HCT116 (cell line): ENCODE results near the gene ELFN1. TPM values are rescaled to one million over a fixed set of nuclear protein-coding genes. Genes with fewer than 3 reads are reported as not detected.
A peak's percentile ranks its signal among the peaks of the same experiment; 100 is the strongest.

ENCODE experiments used
- ATAC-seq: fragments of 200-7000 bp; cut with Tn5 transposase; 2 replicates; pipeline ENCODE4 v1.9.1; 2020; ENCODE audit warnings: mild to moderate bottlenecking, moderate library complexity
- BruUV-seq: library from RNA; stranded (reverse); fragments of 400-500 nt; replicated peaks from 2 replicates; lab custom pipeline; 2021; lab: Mats Ljungman, UMichigan
- CTCF ChIA-PET: fragments of 300-600 bp; sonication (Branson Sonifier 250); formaldehyde crosslinking; loops from one replicate; lab custom pipeline; 2021; ENCODE audit warnings: antibody characterized with exemption; lab: Charles Lee
- POLR2A ChIA-PET: fragments of 300-600, 350-600 bp; sonication (Branson Sonifier 250); formaldehyde crosslinking; loops from one replicate; lab custom pipeline; 2021; ENCODE audit warnings: antibody characterized with exemption; lab: Charles Lee
- RAD21 ChIA-PET, 2 experiments: fragments of 300-600 bp; sonication (Branson Sonifier 250); formaldehyde crosslinking; loops; one replicate each; lab custom pipeline; 2023; ENCODE audit warnings: low total read pairs in 2 of 2; ENCODE audit not compliant: uncharacterized antibody in 2 of 2, unreplicated experiment in 2 of 2, low non-redundant PET in 1 of 2; lab: Charles Lee
- DNase-seq: peaks from one replicate; pipeline ENCODE4 v3.0.0-alpha.2; 2010; ENCODE audit warnings: low read depth, low spot score
- H2AFZ ChIP-seq: fragments of 200-600 bp; shearing (Covaris generic), sonication (generic); 2 replicates; pipeline ENCODE4 v1.6.1; 2017; ENCODE audit warnings: low read depth, mixed run types, mixed read lengths, antibody characterized with exemption, low read length; ENCODE audit not compliant: poor library complexity, severe bottlenecking
- H3K27ac ChIP-seq: 2 replicates; pipeline ENCODE4 v1.5.1; 2012; ENCODE audit warnings: low read depth, low read length
- H3K27me3 ChIP-seq: fragments of 200-600 bp; sonication (generic); 2 replicates; pipeline ENCODE4 v1.6.1; 2016; ENCODE audit warnings: mixed run types, low read length, mixed read lengths; ENCODE audit not compliant: insufficient read depth
- H3K36me3 ChIP-seq, 2 experiments: fragments of 200-500 bp in 1 of 2; fragments of 200-600 bp in 1 of 2; sonication (Bioruptor generic) in 1 of 2; sonication (generic) in 1 of 2; 2 replicates each; pipeline versions ENCODE4 v1.5.1 to v1.6.1; 2014 to 2016; ENCODE audit warnings: low read length in 2 of 2, inconsistent platforms in 1 of 2, mixed read lengths in 1 of 2, mixed run types in 1 of 2; ENCODE audit not compliant: insufficient read depth in 2 of 2, control insufficient read depth in 1 of 2
- H3K4me1 ChIP-seq, 2 experiments: fragments of 200-600 bp in 1 of 2; sonication (generic) in 1 of 2; 2 replicates each; pipeline versions ENCODE4 v1.5.1 to v1.6.1; 2012 to 2017; ENCODE audit warnings: low read length in 2 of 2, inconsistent platforms in 1 of 2, mild to moderate bottlenecking in 1 of 2, mixed read lengths in 1 of 2, mixed run types in 1 of 2, moderate library complexity in 1 of 2; ENCODE audit not compliant: insufficient read depth in 2 of 2, control insufficient read depth in 1 of 2
- H3K4me2 ChIP-seq: fragments of 200-600 bp; sonication (generic); 2 replicates; pipeline ENCODE4 v1.6.1; 2017; ENCODE audit warnings: mixed run types, low read length, mixed read lengths
- H3K4me3 ChIP-seq, 2 experiments: fragments of 200-600 bp in 1 of 2; sonication (generic) in 1 of 2; replicated peaks in 1 of 2; 2 replicates each; pipeline ENCODE4 v1.5.1; 2011 to 2016; ENCODE audit warnings: low read length in 2 of 2, control low read depth in 1 of 2, low read depth in 1 of 2, mild to moderate bottlenecking in 1 of 2, mixed read lengths in 1 of 2, mixed run types in 1 of 2
- H3K79me2 ChIP-seq: fragments of 200-600 bp; sonication (generic); 2 replicates; pipeline ENCODE4 v1.6.1; 2017; ENCODE audit warnings: mild to moderate bottlenecking, mixed run types, low read length, moderate library complexity, mixed read lengths; ENCODE audit not compliant: insufficient read depth
- H3K9ac ChIP-seq: fragments of 200-600 bp; sonication (generic); 2 replicates; pipeline ENCODE4 v1.6.1; 2016; ENCODE audit warnings: low read length, mixed read lengths
- H3K9me2 ChIP-seq: fragments of 200-600 bp; sonication (generic), shearing (Covaris generic); 2 replicates; pipeline ENCODE4 v1.6.1; 2017; ENCODE audit warnings: mixed run types, mild to moderate bottlenecking, moderate library complexity; ENCODE audit not compliant: insufficient read depth
- H3K9me3 ChIP-seq, 2 experiments: fragments of 200-500 bp in 1 of 2; fragments of 200-600 bp in 1 of 2; sonication (Bioruptor generic) in 1 of 2; sonication (generic) in 1 of 2; 2 replicates each; pipeline ENCODE4 v1.6.1; 2014 to 2017; ENCODE audit warnings: low read length in 2 of 2, mixed read lengths in 2 of 2, inconsistent platforms in 1 of 2, low read depth in 1 of 2, mild to moderate bottlenecking in 1 of 2, mixed run types in 1 of 2, moderate library complexity in 1 of 2; ENCODE audit not compliant: control insufficient read depth in 1 of 2, insufficient read depth in 1 of 2
- H4K20me1 ChIP-seq: fragments of 200-600 bp; sonication (generic), shearing (Covaris generic); 2 replicates; pipeline ENCODE4 v1.6.1; 2017; ENCODE audit warnings: mixed run types, mild to moderate bottlenecking, moderate library complexity; ENCODE audit not compliant: insufficient read depth
- CEBPB ChIP-seq: IDR thresholded peaks from 2 replicates; pipeline ENCODE4 v1.6.1; 2012; ENCODE audit warnings: low read depth
- ELF1 ChIP-seq: IDR thresholded peaks from 2 replicates; pipeline ENCODE4 v1.6.1; 2012; ENCODE audit warnings: low read depth, borderline replicate concordance
- EZH2 ChIP-seq: fragments of 200-600 bp; sonication (generic); IDR thresholded peaks from 2 replicates; pipeline ENCODE4 v1.6.1; 2017; ENCODE audit warnings: antibody characterized with exemption, mixed run types
- EZH2phosphoT487 ChIP-seq: fragments of 200-600 bp; IDR thresholded peaks from 2 replicates; pipeline ENCODE4 v1.6.1; 2018; ENCODE audit warnings: antibody characterized with exemption, borderline replicate concordance
- FOSL1 ChIP-seq: IDR thresholded peaks from 2 replicates; pipeline ENCODE4 v1.6.1; 2012; ENCODE audit warnings: low read depth
- JUND ChIP-seq: IDR thresholded peaks from 2 replicates; pipeline ENCODE4 v1.6.1; 2012
- POLR2AphosphoS5 ChIP-seq: IDR thresholded peaks from 2 replicates; pipeline ENCODE4 v1.6.1; 2011; ENCODE audit warnings: mild to moderate bottlenecking, low read depth, low read length, moderate library complexity
- RAD21 ChIP-seq: IDR thresholded peaks from 2 replicates; pipeline ENCODE4 v1.6.1; 2012; ENCODE audit warnings: low read depth, mild to moderate bottlenecking
- SIN3A ChIP-seq: IDR thresholded peaks from 2 replicates; pipeline ENCODE4 v1.6.1; 2012; ENCODE audit warnings: low read depth
- intact Hi-C: fragments of 100-400 bp; cut with micrococcal nuclease; formaldehyde crosslinking; loops from 2 replicates; pipeline ENCODE4 v1.10.0; 2022
- total RNA-seq: library from RNA; stranded (reverse); gene quantifications from one replicate; pipeline ENCODE4 v1.2.1, GENCODE V29; 2021; ENCODE audit not compliant: unreplicated experiment
- TF ChIP-seq, protein P1 (sequence below), 3 experiments: fragments of 200-600 bp in 1 of 3; sonication (generic) in 1 of 3; IDR thresholded peaks in 2 of 3; conservative IDR thresholded peaks in 1 of 3; 2 replicates each; pipeline ENCODE4 v1.5.1; 2012 to 2017; ENCODE audit warnings: low read depth in 2 of 3, low read length in 2 of 3, antibody characterized with exemption in 1 of 3, borderline replicate concordance in 1 of 3, control low read depth in 1 of 3, mild to moderate bottlenecking in 1 of 3, mixed read lengths in 1 of 3, mixed run types in 1 of 3, moderate library complexity in 1 of 3; ENCODE audit not compliant: insufficient read depth in 1 of 3

The ELFN1 gene
- total RNA-seq, 1 experiment from 2014 or later: 4.4 TPM

DNA sequence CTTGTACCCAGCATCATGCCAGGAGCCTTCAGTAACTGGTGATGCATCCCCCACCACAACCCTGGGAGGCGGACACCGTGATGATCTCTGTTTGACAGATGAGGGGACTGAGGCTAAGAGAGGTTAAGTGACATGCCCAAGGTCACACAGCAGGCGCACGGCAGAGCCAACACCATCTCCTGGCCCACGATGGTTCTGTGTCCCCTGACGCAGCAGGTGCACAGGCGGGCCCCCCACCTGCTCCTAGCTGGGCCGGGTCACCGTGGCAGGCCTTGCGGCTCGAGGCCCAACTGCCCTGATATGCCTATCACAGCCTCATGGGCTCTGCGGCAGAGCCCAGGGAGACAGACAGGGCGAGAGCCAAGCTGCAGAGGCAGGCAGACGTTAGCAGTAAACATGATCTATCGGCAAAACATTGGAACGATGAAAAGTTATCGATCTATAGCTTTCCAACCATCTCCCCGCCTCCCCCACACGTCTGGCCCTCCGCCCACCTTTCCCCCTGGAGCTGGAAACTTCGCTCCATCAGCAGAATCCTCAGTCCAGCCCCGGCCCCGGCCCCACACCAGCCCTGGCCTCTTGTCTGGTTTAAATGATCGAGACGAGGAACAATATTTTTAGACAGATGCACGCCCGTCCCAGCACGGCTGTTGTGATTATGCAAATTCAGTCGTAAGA, 65.9 kb downstream of the ELFN1 start:
- Histone ChIP-seq H3K27ac (no peak overlapping the region), H3K4me2 (no peak overlapping the region), H3K4me3 (no peak overlapping the region), H3K9ac (no peak overlapping the region)
- intact Hi-C loops: loop anchor here (10.0 kb wide), 1 partner anchor 161 kb away; the partner anchor contains the start of gene PSMG3
- POLR2A ChIA-PET: no interaction called here
- ATAC-seq: peak; percentile 4; the same call in 1 of the 2 replicates
- BruUV-seq: no TSS peak
- TF ChIP-seq EZH2 (no peak), ELF1 (no peak), JUND (no peak), CEBPB (no peak), SIN3A (no peak), POLR2AphosphoS5 (peak; percentile 4; the same call in 1 of the 2 replicates)
- TF ChIP-seq, all 23 proteins: peak for 1
- peaks cover 5 to 11% of the 10 kb centered on the region in 2 experiments; a peak in 1 of 4 replicates for H3K4me1 ChIP-seq
- H3K9me2 ChIP-seq: no peaks in the 10 kb centered on the region
- DNase-seq: no peak
- H3K36me3 ChIP-seq: peaks cover 0 to 15% of the 10 kb centered on the region in 2 experiments; a peak in 1 of 4 replicates
- H3K27me3 ChIP-seq: peaks cover 24% of the 10 kb centered on the region; the same call in 1 of the 2 replicates
- no peaks in the 10 kb centered on the region for H3K9me3 ChIP-seq
- peaks cover 18% of the 10 kb centered on the region for H3K79me2 ChIP-seq
- RAD21 ChIA-PET: no interaction called here
- CTCF ChIA-PET: no interaction called here
- no peaks in the 10 kb centered on the region; the same call in 1 of the 2 replicates for H4K20me1 ChIP-seq
- no peak overlapping the region for H2AFZ ChIP-seq

DNA sequence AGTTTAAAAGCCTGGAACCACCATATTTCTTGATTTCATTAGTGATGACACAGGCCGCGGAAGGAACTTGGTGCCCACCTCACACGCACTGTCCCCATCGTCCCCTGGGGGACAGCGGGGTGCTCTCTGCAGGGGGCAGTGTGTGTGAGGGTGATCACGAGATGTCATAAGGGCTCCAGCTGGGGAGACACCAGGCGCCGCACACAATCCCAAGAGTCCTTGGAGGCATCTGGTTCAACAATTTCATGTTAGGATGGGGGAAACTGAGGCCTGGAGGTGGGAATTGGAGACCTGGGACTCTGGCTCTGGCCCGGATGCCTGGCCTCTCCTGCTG, 66.4 kb downstream of the ELFN1 start:
- POLR2A ChIA-PET: no interaction called here
- H3K27me3 ChIP-seq: peaks cover 24% of the 10 kb centered on the region; the same call in 1 of the 2 replicates
- H3K4me1 ChIP-seq: peaks cover 5 to 16% of the 10 kb centered on the region in 2 experiments; a peak in 1 of 4 replicates
- no peak overlapping the region for H3K9ac ChIP-seq
- no peak overlapping the region for H3K4me3 ChIP-seq
- RAD21 ChIA-PET: no interaction called here
- H4K20me1 ChIP-seq: no peaks in the 10 kb centered on the region; the same call in 1 of the 2 replicates
- H3K9me2 ChIP-seq: no peaks in the 10 kb centered on the region
- peaks cover 23% of the 10 kb centered on the region for H3K79me2 ChIP-seq
- H3K36me3 ChIP-seq: peaks cover 0 to 15% of the 10 kb centered on the region in 2 experiments; a peak in 1 of 4 replicates
- H3K27ac ChIP-seq: no peak overlapping the region
- TF ChIP-seq EZH2phosphoT487 (no peak), SIN3A (no peak), CEBPB (no peak), RAD21 (no peak), FOSL1 (no peak)
- TF ChIP-seq, protein P1, sequence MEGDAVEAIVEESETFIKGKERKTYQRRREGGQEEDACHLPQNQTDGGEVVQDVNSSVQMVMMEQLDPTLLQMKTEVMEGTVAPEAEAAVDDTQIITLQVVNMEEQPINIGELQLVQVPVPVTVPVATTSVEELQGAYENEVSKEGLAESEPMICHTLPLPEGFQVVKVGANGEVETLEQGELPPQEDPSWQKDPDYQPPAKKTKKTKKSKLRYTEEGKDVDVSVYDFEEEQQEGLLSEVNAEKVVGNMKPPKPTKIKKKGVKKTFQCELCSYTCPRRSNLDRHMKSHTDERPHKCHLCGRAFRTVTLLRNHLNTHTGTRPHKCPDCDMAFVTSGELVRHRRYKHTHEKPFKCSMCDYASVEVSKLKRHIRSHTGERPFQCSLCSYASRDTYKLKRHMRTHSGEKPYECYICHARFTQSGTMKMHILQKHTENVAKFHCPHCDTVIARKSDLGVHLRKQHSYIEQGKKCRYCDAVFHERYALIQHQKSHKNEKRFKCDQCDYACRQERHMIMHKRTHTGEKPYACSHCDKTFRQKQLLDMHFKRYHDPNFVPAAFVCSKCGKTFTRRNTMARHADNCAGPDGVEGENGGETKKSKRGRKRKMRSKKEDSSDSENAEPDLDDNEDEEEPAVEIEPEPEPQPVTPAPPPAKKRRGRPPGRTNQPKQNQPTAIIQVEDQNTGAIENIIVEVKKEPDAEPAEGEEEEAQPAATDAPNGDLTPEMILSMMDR (IDR thresholded peaks at IDR 0.05 in 2 of 3, conservative IDR thresholded peaks at IDR 0.05 in 1 of 3; ENCODE audit: borderline replicate concordance in 1 of 3, insufficient read depth in 1 of 3, low read depth in 2 of 3, low read length in 2 of 3): no peak
- no TSS peak for BruUV-seq
- DNase-seq: no peak
- no peak; the same call in 1 of the 2 replicates for ATAC-seq
- intact Hi-C loops: loop anchor here (10.0 kb wide), 1 partner anchor 162 kb away; the partner anchor contains the start of gene PSMG3
- CTCF ChIA-PET: no interaction called here
- H3K4me2 ChIP-seq: no peak overlapping the region
- no peak overlapping the region for H2AFZ ChIP-seq
- no peaks in the 10 kb centered on the region for H3K9me3 ChIP-seq
